Measurements from ENCODE around the gene MACIR.

MACIR gene

DNA sequence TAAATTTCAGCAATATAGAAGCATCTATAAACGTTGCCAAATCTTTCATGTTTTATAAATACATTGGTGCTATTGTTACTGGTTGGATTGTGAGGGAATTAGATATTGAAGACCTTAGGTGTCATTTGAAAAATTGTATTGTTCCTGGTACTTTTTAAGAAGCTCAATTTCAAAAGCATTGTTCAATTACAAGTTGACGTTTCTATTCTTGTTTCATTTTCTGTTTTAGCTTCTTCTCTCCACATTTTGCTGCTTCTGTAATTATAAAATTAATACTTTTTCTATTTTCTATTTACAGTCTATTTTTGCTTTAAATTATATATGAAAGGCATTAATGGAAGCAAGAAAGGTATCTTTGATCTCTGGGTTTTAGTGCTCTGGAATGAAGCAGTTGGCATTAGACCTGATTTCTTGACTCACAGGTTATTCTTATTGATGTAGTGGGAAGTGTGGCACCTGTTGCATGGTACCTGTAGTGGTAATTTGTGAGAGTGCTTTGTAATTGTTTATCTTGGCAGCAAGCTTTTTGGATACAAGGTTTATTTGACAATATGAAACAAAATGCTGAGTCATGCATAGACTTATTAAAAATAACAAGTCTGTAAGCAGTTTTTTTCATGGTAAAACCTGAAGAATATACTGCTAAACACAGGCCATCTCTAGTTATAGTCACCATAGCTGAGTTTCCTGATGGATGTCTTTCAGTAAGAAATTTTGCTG lies 13.2 kb downstream of the MACIR start:
- ATAC-seq (ENCODE audit: low read depth) = no peak; the same call in 2 of the 3 replicates
- no peak for TF ChIP-seq CTCF (IDR thresholded peaks at IDR 0.05; ENCODE audit: poor library complexity, severe bottlenecking)
- no peak for DNase-seq (ENCODE audit: low spot score)
- Histone ChIP-seq H3K4me3 (ENCODE audit: severe bottlenecking) (no peak overlapping the region), H3K4me1 (ENCODE audit: insufficient read depth, poor library complexity, severe bottlenecking) (no peaks in the 10 kb centered on the region), H3K27me3 (ENCODE audit: insufficient read depth, poor library complexity, severe bottlenecking) (no peaks in the 10 kb centered on the region), H3K9me3 (ENCODE audit: severe bottlenecking) (no peaks in the 10 kb centered on the region), H3K36me3 (ENCODE audit: low read depth) (peaks cover 3% of the 10 kb centered on the region), H3K27ac (ENCODE audit: poor library complexity, severe bottlenecking) (no peak overlapping the region)

DNA sequence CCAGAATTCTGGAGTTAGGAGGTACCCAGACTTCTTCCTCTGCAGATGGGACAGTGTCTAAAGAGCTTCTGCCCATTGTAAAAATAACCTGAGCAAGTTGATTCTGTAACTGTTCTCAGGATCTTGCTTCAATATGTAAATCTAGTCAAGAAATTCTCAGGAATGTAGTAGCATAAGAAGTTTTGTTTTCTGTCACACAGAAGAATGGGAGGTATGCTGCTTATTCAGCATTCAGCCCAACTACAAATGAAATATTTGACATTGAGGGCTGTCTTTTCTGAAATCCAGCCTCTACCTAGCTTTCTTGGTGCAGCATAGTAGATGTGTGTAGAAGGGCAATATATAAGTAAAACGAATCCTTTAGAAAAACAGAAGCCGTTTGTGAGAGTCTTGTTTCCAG lies 13.8 kb downstream of the MACIR start:
- no peaks in the 10 kb centered on the region for H3K27me3 ChIP-seq (ENCODE audit: insufficient read depth, poor library complexity, severe bottlenecking)
- no peak for ATAC-seq (ENCODE audit: low read depth)
- H3K9me3 ChIP-seq (ENCODE audit: severe bottlenecking) = no peaks in the 10 kb centered on the region
- no peak for TF ChIP-seq CTCF (IDR thresholded peaks at IDR 0.05; ENCODE audit: poor library complexity, severe bottlenecking)
- no peak for DNase-seq (ENCODE audit: low spot score)
- no peaks in the 10 kb centered on the region for H3K4me1 ChIP-seq (ENCODE audit: insufficient read depth, poor library complexity, severe bottlenecking)
- no peak overlapping the region for H3K4me3 ChIP-seq (ENCODE audit: severe bottlenecking)
- H3K36me3 ChIP-seq (ENCODE audit: low read depth) = peaks cover 10% of the 10 kb centered on the region
- H3K27ac ChIP-seq (ENCODE audit: poor library complexity, severe bottlenecking) = no peak overlapping the region

GRCh38 chr5:103273952-103274351 lies 15.4 kb downstream of the MACIR start:
- Histone ChIP-seq H3K9me3 (ENCODE audit: severe bottlenecking) (no peaks in the 10 kb centered on the region), H3K36me3 (ENCODE audit: low read depth) (peaks cover 14% of the 10 kb centered on the region), H3K4me3 (ENCODE audit: severe bottlenecking) (no peak overlapping the region), H3K4me1 (ENCODE audit: insufficient read depth, poor library complexity, severe bottlenecking) (no peaks in the 10 kb centered on the region), H3K27ac (ENCODE audit: poor library complexity, severe bottlenecking) (no peak overlapping the region), H3K27me3 (ENCODE audit: insufficient read depth, poor library complexity, severe bottlenecking) (no peaks in the 10 kb centered on the region)
- DNase-seq (ENCODE audit: low spot score) (no peak), ATAC-seq (ENCODE audit: low read depth) (no peak)
- no peak for TF ChIP-seq CTCF (IDR thresholded peaks at IDR 0.05; ENCODE audit: poor library complexity, severe bottlenecking)

- peaks cover 14% of the 10 kb centered on the region for H3K36me3 ChIP-seq (ENCODE audit: low read depth)
- H3K4me1 ChIP-seq (ENCODE audit: insufficient read depth, poor library complexity, severe bottlenecking) = no peaks in the 10 kb centered on the region
- H3K27ac ChIP-seq (ENCODE audit: poor library complexity, severe bottlenecking) = no peak overlapping the region
- no peak for DNase-seq (ENCODE audit: low spot score)
- no peak overlapping the region for H3K4me3 ChIP-seq (ENCODE audit: severe bottlenecking)
- ATAC-seq (ENCODE audit: low read depth) = no peak
- no peaks in the 10 kb centered on the region for H3K9me3 ChIP-seq (ENCODE audit: severe bottlenecking)
- TF ChIP-seq CTCF (IDR thresholded peaks at IDR 0.05; ENCODE audit: poor library complexity, severe bottlenecking) = no peak
- H3K27me3 ChIP-seq (ENCODE audit: insufficient read depth, poor library complexity, severe bottlenecking) = no peaks in the 10 kb centered on the region
Measured at GRCh38 chr5:103275851-103276250, 17.3 kb downstream of the MACIR start.

- TF ChIP-seq CTCF (IDR thresholded peaks at IDR 0.05; ENCODE audit: poor library complexity, severe bottlenecking) = no peak
- H3K9me3 ChIP-seq (ENCODE audit: severe bottlenecking) = no peaks in the 10 kb centered on the region
- ATAC-seq (ENCODE audit: low read depth) = no peak
Measured at GRCh38 chr5:103280967-103281366, 22.4 kb downstream of the MACIR start.

More at GRCh38 chr5:103280967-103281366, 22.4 kb downstream of the MACIR start:
- H3K27me3 ChIP-seq (ENCODE audit: insufficient read depth, poor library complexity, severe bottlenecking) = no peaks in the 10 kb centered on the region
- no peak overlapping the region for H3K27ac ChIP-seq (ENCODE audit: poor library complexity, severe bottlenecking)
- no peaks in the 10 kb centered on the region for H3K4me1 ChIP-seq (ENCODE audit: insufficient read depth, poor library complexity, severe bottlenecking)
- H3K36me3 ChIP-seq (ENCODE audit: low read depth) = peaks cover 14% of the 10 kb centered on the region
- no peak overlapping the region for H3K4me3 ChIP-seq (ENCODE audit: severe bottlenecking)
- DNase-seq (ENCODE audit: low spot score) = no peak

Data from RWPE2 (cell line).